K562 (cell line): ENCODE data around the gene TUT1. TPM values are rescaled to one million over a fixed set of nuclear protein-coding genes. Genes with fewer than 3 reads are reported as not detected.

Experiments used
- ATAC-seq: fragments of 200-7000 bp; cut with Tn5 transposase; 3 replicates; pipeline ENCODE4 v1.9.1; 2020; ENCODE audit warnings: moderate library complexity
- BruUV-seq: library from RNA; stranded (reverse); fragments of 400-500 nt; replicated peaks from 2 replicates; lab custom pipeline; 2021; lab: Mats Ljungman, UMichigan
- CTCF ChIA-PET: fragments of 300-600 bp; formaldehyde crosslinking; extraction: SDS; loops from one replicate; lab custom pipeline; 2021; ENCODE audit warnings: low intra/inter-chr PET ratio; lab: Yijun Ruan, JAX
- POLR2A ChIA-PET: fragments of 300-600, 350-650 bp; sonication (Branson Sonifier 250); formaldehyde crosslinking; extraction: SDS; loops from one replicate; lab custom pipeline; 2021; ENCODE audit warnings: antibody characterized with exemption, inconsistent platforms; lab: Yijun Ruan, JAX
- DNase-seq, 4 experiments: peaks; one replicate each; pipeline versions ENCODE4 v3.0.0 to v3.0.0-alpha.2; 2011 to 2018; ENCODE audit warnings: low spot score in 3 of 4, mixed read lengths in 3 of 4; ENCODE audit errors: extremely low read depth in 1 of 4
- FAIRE-seq: peaks from 2 replicates; lab custom pipeline; 2011; peaks lifted over from hg19 to GRCh38; lab: Jason Lieb, UNC
- H2AFZ ChIP-seq: 2 replicates; pipeline ENCODE4 v1.6.0; 2011; ENCODE audit warnings: low read depth, low read length, control low read depth, inconsistent platforms
- H3K27ac ChIP-seq: fragments of 200-600 bp; 3 replicates; pipeline ENCODE4 v1.8.0; 2011; ENCODE audit warnings: low read depth, mild to moderate bottlenecking, control low read depth, inconsistent platforms, low read length, moderate library complexity, mixed read lengths; ENCODE audit errors: extremely low read depth
- H3K27me3 ChIP-seq, 2 experiments: fragments of 300-600 bp in 1 of 2; 2 replicates in 1 of 2; 3 replicates in 1 of 2; pipeline versions ENCODE4 v1.6.0 to v1.8.0; 2011; ENCODE audit warnings: inconsistent platforms in 2 of 2, low read length in 2 of 2, mild to moderate bottlenecking in 1 of 2, mixed read lengths in 1 of 2, moderate library complexity in 1 of 2; ENCODE audit not compliant: control insufficient read depth in 2 of 2, insufficient read depth in 2 of 2
- H3K36me3 ChIP-seq: fragments of 300-600 bp; 3 replicates; pipeline ENCODE4 v1.8.0; 2011; ENCODE audit warnings: mild to moderate bottlenecking, low read length, inconsistent platforms; ENCODE audit not compliant: control insufficient read depth, insufficient read depth
- H3K4me1 ChIP-seq, 2 experiments: fragments of 200-600 bp in 1 of 2; replicated peaks in 1 of 2; 2 replicates in 1 of 2; 3 replicates in 1 of 2; pipeline versions ENCODE4 v1.5.1 to v1.8.0; 2011; ENCODE audit warnings: inconsistent platforms in 2 of 2, low read length in 2 of 2, mild to moderate bottlenecking in 1 of 2, mixed read lengths in 1 of 2, moderate library complexity in 1 of 2; ENCODE audit not compliant: control insufficient read depth in 2 of 2, insufficient read depth in 2 of 2
- H3K4me2 ChIP-seq: 2 replicates; pipeline ENCODE4 v1.6.1; 2011; ENCODE audit warnings: low read length, control low read depth, inconsistent platforms, mixed read lengths; ENCODE audit not compliant: insufficient read depth
- H3K4me3 ChIP-seq: fragments of 200-600 bp; sonication (generic), shearing (Covaris generic); 2 replicates; pipeline ENCODE4 v1.5.1; 2016; ENCODE audit warnings: control low read depth, inconsistent platforms
- H3K79me2 ChIP-seq: fragments of 200-600 bp; 3 replicates; pipeline ENCODE4 v1.8.0; 2011; ENCODE audit warnings: low read length, inconsistent platforms; ENCODE audit not compliant: control insufficient read depth, insufficient read depth
- H3K9ac ChIP-seq, 2 experiments: 2 replicates each; pipeline versions ENCODE4 v1.6.0 to v1.6.1; 2011; ENCODE audit warnings: low read depth in 2 of 2, low read length in 2 of 2, control low read depth in 1 of 2, inconsistent platforms in 1 of 2, mild to moderate bottlenecking in 1 of 2, mixed read lengths in 1 of 2; ENCODE audit not compliant: insufficient read depth in 1 of 2
- H3K9me1 ChIP-seq: one replicate; pipeline ENCODE4 v1.6.0; 2011; ENCODE audit warnings: inconsistent platforms, mild to moderate bottlenecking, low read length, moderate library complexity; ENCODE audit not compliant: control insufficient read depth, insufficient read depth
- H3K9me3 ChIP-seq: replicated peaks from 2 replicates; pipeline ENCODE4 v1.5.1; 2011; ENCODE audit warnings: low read depth, low read length, inconsistent platforms; ENCODE audit not compliant: control insufficient read depth, insufficient read depth
- H4K20me1 ChIP-seq: replicated peaks from 2 replicates; pipeline ENCODE4 v1.6.1; 2011; ENCODE audit warnings: low read length, inconsistent platforms, mixed read lengths; ENCODE audit not compliant: control insufficient read depth, insufficient read depth
- RBFOX2 ChIP-seq: fragments of 200-400 bp; formaldehyde crosslinking; IDR thresholded peaks from 2 replicates; pipeline ENCODE4 v1.6.1; 2017; ENCODE audit warnings: low read depth, mild to moderate bottlenecking, low read length, moderate library complexity
- WGBS: fragments of 100-300 bp; shearing (Covaris generic); methylation state at CpG from one replicate; pipeline ENCODE4 v1.1.6; 2016; ENCODE audit warnings: low coverage, mixed read lengths; ENCODE audit not compliant: insufficient coverage; ENCODE audit errors: missing lambda C conversion rate; 5-methylcytosine and 5-hydroxymethylcytosine counted together
- in situ Hi-C: fragments of 300-500 bp; cut with MboI; formaldehyde crosslinking; loops from 4 replicates; pipeline ENCODE4 v1.15.0; 2018; ENCODE audit warnings: inconsistent platforms, mixed read lengths
- intact Hi-C: fragments of 100-400 bp; cut with micrococcal nuclease; formaldehyde crosslinking; loops from 2 replicates; pipeline ENCODE4 v1.14.2; 2022
- polyA plus RNA-seq, 8 experiments: library from polyadenylated mRNA; depleted of rRNA in 4 of 8; stranded (reverse) in 5 of 8; unstranded in 3 of 8; fragments of >200 nt; fragmentation: Nextera tagmentation in 2 of 8; fragmentation: Illumina TruSeq in 1 of 8; extraction: Ambion mirVana in 2 of 8; extraction: Trizol in 1 of 8; gene quantifications; 2 replicates each; pipeline versions ENCODE4 v1.2.1 to v1.2.3, GENCODE V29; 2011 to 2014; ENCODE audit warnings: inconsistent platforms in 1 of 8, missing spikeins in 1 of 8
- total RNA-seq, 7 experiments: library from RNA; depleted of rRNA in 6 of 7; stranded (reverse); fragments of >200 nt in 6 of 7; fragmentation: Illumina TruSeq in 2 of 7; extraction: Trizol in 2 of 7; gene quantifications; 2 replicates each; pipeline versions ENCODE4 v1.2.1 to v1.2.3, GENCODE V29; 2011 to 2021; ENCODE audit warnings: low replicate concordance in 1 of 7
- TF ChIP-seq, protein P1 (sequence below), 2 experiments: IDR thresholded peaks in 1 of 2; conservative IDR thresholded peaks in 1 of 2; 2 replicates each; pipeline ENCODE4 v1.6.1; 2016; ENCODE audit warnings: low read depth in 2 of 2, mild to moderate bottlenecking in 1 of 2, missing compliant biosample characterization in 1 of 2, missing genetic modification characterization in 1 of 2, moderate library complexity in 1 of 2

Gene TUT1
- total and polyA plus RNA-seq, 9 of the 15 experiments (the other 6 are each of a cell fraction or from before 2014, with no cell fraction given) = 0.66 to 44.3 (median 15.7) TPM

DNA sequence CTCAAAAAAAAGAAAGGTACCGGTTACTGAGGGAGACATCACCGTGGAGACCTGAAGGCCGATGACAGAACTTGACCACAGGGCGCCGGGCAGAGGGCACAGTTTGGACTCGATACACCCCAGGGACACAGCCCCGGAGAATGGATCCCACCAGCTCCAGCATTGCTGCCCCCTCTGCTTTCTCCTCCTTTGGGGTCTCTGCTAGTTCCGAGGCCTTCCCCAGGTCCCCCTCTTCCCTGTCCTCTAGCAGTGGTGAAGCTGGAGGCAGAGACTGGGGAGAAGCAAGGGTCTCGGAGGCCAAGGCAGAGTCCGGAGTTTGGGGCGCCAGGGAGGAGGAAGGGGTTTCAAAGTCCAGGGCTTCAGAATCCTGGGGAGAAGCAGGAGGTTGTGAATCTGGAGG lies 12.8 kb downstream of the TUT1 start:
- Histone ChIP-seq H3K9ac (peak overlapping the region in 1 of 2 experiments; percentile 75; a peak in 2 of 4 replicates), H3K36me3 (peaks cover 71% of the 10 kb centered on the region), H3K4me3 (no peak overlapping the region), H2AFZ (no peak overlapping the region), H3K4me2 (no peak overlapping the region), H3K9me1 (no peaks in the 10 kb centered on the region), H3K79me2 (peaks cover 19% of the 10 kb centered on the region), H3K4me1 (peaks cover 4 to 30% of the 10 kb centered on the region in 2 experiments; a peak in 3 of 5 replicates), H3K27me3 (no peaks in the 10 kb centered on the region), H4K20me1 (no peaks in the 10 kb centered on the region), H3K9me3 (no peaks in the 10 kb centered on the region; the same call in 1 of the 2 replicates)
- DNase-seq (no peak), ATAC-seq (no peak), FAIRE-seq (no peak)
- ChIA-PET POLR2A (interaction anchor here (0.7 kb wide), 1 partner anchor 13 kb away, joined by 4 read pairs; the partner anchor contains the start of gene TUT1), CTCF (no interaction called here)
- no TSS peak for BruUV-seq
- in situ Hi-C loops (no loop called here), intact Hi-C loops (no loop called here)
- WGBS = 98% methylated on average over 5 of the region's 11 CpGs
- TF ChIP-seq, protein P1, sequence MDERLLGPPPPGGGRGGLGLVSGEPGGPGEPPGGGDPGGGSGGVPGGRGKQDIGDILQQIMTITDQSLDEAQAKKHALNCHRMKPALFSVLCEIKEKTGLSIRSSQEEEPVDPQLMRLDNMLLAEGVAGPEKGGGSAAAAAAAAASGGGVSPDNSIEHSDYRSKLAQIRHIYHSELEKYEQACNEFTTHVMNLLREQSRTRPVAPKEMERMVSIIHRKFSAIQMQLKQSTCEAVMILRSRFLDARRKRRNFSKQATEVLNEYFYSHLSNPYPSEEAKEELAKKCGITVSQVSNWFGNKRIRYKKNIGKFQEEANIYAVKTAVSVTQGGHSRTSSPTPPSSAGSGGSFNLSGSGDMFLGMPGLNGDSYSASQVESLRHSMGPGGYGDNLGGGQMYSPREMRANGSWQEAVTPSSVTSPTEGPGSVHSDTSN (CRISPR knock-in tag; IDR thresholded peaks at IDR 0.05; ENCODE audit: low read depth) = no peak
- TF ChIP-seq, protein P1 (tag; conservative IDR thresholded peaks at IDR 0.05; ENCODE audit: low read depth) = no peak
- TF ChIP-seq RBFOX2 = 0 out of 2 replicates have a peak, but pooled peaks have one; percentile 25
- TF ChIP-seq, all 486 proteins: peak for 1
- H3K27ac ChIP-seq = no peak overlapping the region
